IMR-90 (cell line): Measurements from ENCODE around the gene CCDC150. TPM values are rescaled to one million over a fixed set of nuclear protein-coding genes. Genes with fewer than 3 reads are reported as not detected.

Experiments used
- ATAC-seq: fragments of 200-7000 bp; cut with Tn5 transposase; 2 replicates; pipeline ENCODE4 v1.9.1; 2020; ENCODE audit warnings: low read depth, mild to moderate bottlenecking, moderate library complexity
- BruUV-seq: library from RNA; stranded (reverse); fragments of 400-500 nt; replicated peaks from 2 replicates; lab custom pipeline; 2021; lab: Mats Ljungman, UMichigan
- CTCF ChIA-PET: fragments of 300-600 bp; formaldehyde crosslinking; extraction: SDS; loops from one replicate; lab custom pipeline; 2021; ENCODE audit warnings: antibody characterized with exemption; lab: Yijun Ruan, JAX
- POLR2A ChIA-PET: fragments of 300-600 bp; sonication (Branson Sonifier 250); formaldehyde crosslinking; loops from one replicate; lab custom pipeline; 2022; ENCODE audit warnings: antibody characterized with exemption; ENCODE audit not compliant: unreplicated experiment; lab: Charles Lee
- DNase-seq: peaks from one replicate; pipeline ENCODE4 v3.0.0; 2013
- H2AFZ ChIP-seq: replicated peaks from 2 replicates; pipeline ENCODE3; 2013; ENCODE audit warnings: low read length, mild to moderate bottlenecking; ENCODE audit not compliant: poor library complexity
- H2AK5ac ChIP-seq: 2 replicates; pipeline ENCODE4 v1.6.1; 2013; ENCODE audit warnings: low read depth, low read length, inconsistent platforms
- H2AK9ac ChIP-seq: replicated peaks from 2 replicates; pipeline ENCODE3; 2013; ENCODE audit warnings: mild to moderate bottlenecking, low read depth, low read length, moderate library complexity; ENCODE audit not compliant: poor library complexity
- H2BK120ac ChIP-seq: 2 replicates; pipeline ENCODE4 v1.6.1; 2013; ENCODE audit warnings: low read depth, low read length, inconsistent platforms
- H2BK15ac ChIP-seq: 3 replicates; pipeline ENCODE4 v1.6.1; 2013; ENCODE audit warnings: low read depth, low read length, inconsistent platforms
- H2BK20ac ChIP-seq: 2 replicates; pipeline ENCODE4 v1.6.1; 2013; ENCODE audit warnings: low read depth, mild to moderate bottlenecking, inconsistent platforms, low read length, moderate library complexity
- H2BK5ac ChIP-seq: 2 replicates; pipeline ENCODE4 v1.6.1; 2013; ENCODE audit warnings: mild to moderate bottlenecking, low read depth, low read length, inconsistent platforms; ENCODE audit not compliant: poor library complexity, severe bottlenecking
- H3K14ac ChIP-seq: replicated peaks from 2 replicates; pipeline ENCODE4 v1.6.1; 2013; ENCODE audit warnings: low read depth, low read length, inconsistent platforms
- H3K18ac ChIP-seq: 2 replicates; pipeline ENCODE4 v1.6.1; 2013; ENCODE audit warnings: low read depth, low read length, control low read depth
- H3K23ac ChIP-seq: 2 replicates; pipeline ENCODE4 v1.6.1; 2013; ENCODE audit warnings: low read depth, low read length, inconsistent platforms
- H3K27ac ChIP-seq: 2 replicates; pipeline ENCODE4 v1.5.1; 2013; ENCODE audit warnings: mild to moderate bottlenecking, control low read depth, low read length; ENCODE audit not compliant: insufficient read depth
- H3K27me3 ChIP-seq: 2 replicates; pipeline ENCODE4 v1.6.1; 2013; ENCODE audit warnings: low read length; ENCODE audit not compliant: control insufficient read depth, insufficient read depth
- H3K36me3 ChIP-seq: 2 replicates; pipeline ENCODE4 v1.6.1; 2013; ENCODE audit warnings: low read length, mixed read lengths; ENCODE audit not compliant: control insufficient read depth, insufficient read depth
- H3K4ac ChIP-seq: 2 replicates; pipeline ENCODE4 v1.6.1; 2013; ENCODE audit warnings: low read depth, low read length, inconsistent platforms
- H3K4me1 ChIP-seq: 2 replicates; pipeline ENCODE4 v1.6.1; 2013; ENCODE audit warnings: low read length, mixed read lengths; ENCODE audit not compliant: control insufficient read depth, insufficient read depth
- H3K4me2 ChIP-seq: 2 replicates; pipeline ENCODE4 v1.6.1; 2013; ENCODE audit warnings: low read depth, mild to moderate bottlenecking, control low read depth, low read length, moderate library complexity
- H3K4me3 ChIP-seq: 2 replicates; pipeline ENCODE4 v1.5.1; 2013; ENCODE audit warnings: low read depth, mild to moderate bottlenecking, control low read depth, low read length, moderate library complexity; ENCODE audit not compliant: insufficient read depth
- H3K56ac ChIP-seq: 2 replicates; pipeline ENCODE4 v1.6.1; 2013; ENCODE audit warnings: low read length, inconsistent platforms; ENCODE audit not compliant: insufficient read depth; ENCODE audit errors: extremely low read depth
- H3K79me1 ChIP-seq, 2 experiments: 2 replicates each; pipeline ENCODE4 v1.6.1; 2013; ENCODE audit warnings: low read length in 2 of 2, inconsistent platforms in 1 of 2, low read depth in 1 of 2
- H3K9ac ChIP-seq: 2 replicates; pipeline ENCODE4 v1.6.1; 2013; ENCODE audit warnings: low read depth, low read length, control low read depth
- H3K9me1 ChIP-seq: 2 replicates; pipeline ENCODE4 v1.6.1; 2013; ENCODE audit warnings: low read length, inconsistent platforms; ENCODE audit not compliant: insufficient read depth
- H3K9me3 ChIP-seq: 2 replicates; pipeline ENCODE4 v1.6.1; 2013; ENCODE audit warnings: low read length; ENCODE audit not compliant: control insufficient read depth, insufficient read depth
- H4K20me1 ChIP-seq: 2 replicates; pipeline ENCODE4 v1.6.1; 2013; ENCODE audit warnings: low read length, inconsistent platforms; ENCODE audit not compliant: insufficient read depth
- H4K5ac ChIP-seq: 2 replicates; pipeline ENCODE4 v1.6.1; 2013; ENCODE audit warnings: mild to moderate bottlenecking, low read depth, low read length, control low read depth
- H4K8ac ChIP-seq, 2 experiments: 2 replicates each; pipeline ENCODE4 v1.6.1; 2013; ENCODE audit warnings: low read depth in 2 of 2, low read length in 2 of 2, control low read depth in 1 of 2, inconsistent platforms in 1 of 2
- H4K91ac ChIP-seq: 2 replicates; pipeline ENCODE4 v1.6.1; 2013; ENCODE audit warnings: low read depth, low read length, inconsistent platforms; ENCODE audit not compliant: insufficient read depth
- CHD1 ChIP-seq: IDR thresholded peaks from 2 replicates; pipeline ENCODE4 v1.6.1; 2012; ENCODE audit warnings: low read depth, low read length, improper control_type of control experiment
- ELK1 ChIP-seq: fragments of 150-350 bp; IDR thresholded peaks from 2 replicates; pipeline ENCODE4 v1.6.1; 2016; ENCODE audit warnings: low read depth, mild to moderate bottlenecking, low read length, moderate library complexity, borderline replicate concordance
- POLR2A ChIP-seq: IDR thresholded peaks from 2 replicates; pipeline ENCODE4 v1.6.1; 2012; ENCODE audit warnings: mild to moderate bottlenecking, low read depth, low read length
- WGBS, 2 experiments: methylation state at CpG; one replicate each; pipeline versions ENCODE4 v1.1.5 to v1.1.7; 2013; ENCODE audit warnings: missing lambda C conversion rate in 2 of 2; ENCODE audit not compliant: insufficient read length in 1 of 2; ENCODE audit errors: extremely low coverage in 2 of 2; 5-methylcytosine and 5-hydroxymethylcytosine counted together
- dilution Hi-C: fragments of 300-500 bp; cut with HindIII; formaldehyde crosslinking; loops from one replicate; pipeline ENCODE4 v1.14.3; 2018; ENCODE audit warnings: low sequenced_read_pairs; ENCODE audit not compliant: unreplicated experiment
- in situ Hi-C: fragments of 300-500 bp; cut with MboI; formaldehyde crosslinking; loops from 3 replicates; pipeline ENCODE4 v1.14.3; 2019; ENCODE audit warnings: low sequenced_read_pairs, inconsistent platforms, mixed read lengths
- intact Hi-C: fragments of 100-400 bp; cut with micrococcal nuclease; formaldehyde crosslinking; loops from 2 replicates; pipeline ENCODE4 v1.10.0; 2022
- polyA plus RNA-seq, 3 experiments: library from polyadenylated mRNA; depleted of rRNA; stranded (reverse); fragments of >200 nt; gene quantifications; 2 replicates each; pipeline ENCODE4 v1.2.3, GENCODE V29; 2012; ENCODE audit warnings: low replicate concordance in 1 of 3
- total RNA-seq: library from RNA; depleted of rRNA; stranded (reverse); fragments of >200 nt; gene quantifications from 2 replicates; pipeline ENCODE4 v1.2.3, GENCODE V29; 2012

The CCDC150 gene
- total and polyA plus RNA-seq, 2 of the 4 experiments (the other 2 are of a cell fraction), result 3.8 to 4.3 TPM

GRCh38 chr2:196597531-196597930 lies 42.0 kb upstream of the CCDC150 start:
- H3K23ac ChIP-seq, result no peak overlapping the region
- ChIA-PET CTCF (no interaction called here), POLR2A (no interaction called here)
- peak; percentile 20 for DNase-seq
- intact Hi-C loops (no loop called here), dilution Hi-C loops (no loop called here), in situ Hi-C loops (no loop called here)
- no peak overlapping the region for H2BK20ac ChIP-seq
- no peak overlapping the region for H3K27ac ChIP-seq
- H3K4me3 ChIP-seq, result no peak overlapping the region
- no peak for TF ChIP-seq ELK1
- no peak for TF ChIP-seq CHD1
- no peak for TF ChIP-seq POLR2A
- H4K91ac ChIP-seq, result no peak overlapping the region
- no peaks in the 10 kb centered on the region for H3K27me3 ChIP-seq
- no peak overlapping the region for H3K4ac ChIP-seq
- no peaks in the 10 kb centered on the region for H4K20me1 ChIP-seq
- peaks cover 15% of the 10 kb centered on the region for H3K9me1 ChIP-seq
- peaks cover 0 to 4% of the 10 kb centered on the region in 2 experiments; a peak in 3 of 4 replicates for H3K79me1 ChIP-seq
- H2BK15ac ChIP-seq, result no peak overlapping the region
- H2BK120ac ChIP-seq, result no peak overlapping the region
- H3K14ac ChIP-seq, result no peak overlapping the region
- H2AK5ac ChIP-seq, result no peak overlapping the region
- H2BK5ac ChIP-seq, result no peak overlapping the region
- H3K9ac ChIP-seq, result no peak overlapping the region
- H3K18ac ChIP-seq, result no peak overlapping the region
- ATAC-seq, result no peak
- peaks cover 5% of the 10 kb centered on the region for H3K4me1 ChIP-seq
- H4K5ac ChIP-seq, result no peak overlapping the region
- no peak overlapping the region for H3K4me2 ChIP-seq
- no peaks in the 10 kb centered on the region for H3K36me3 ChIP-seq
- no peak overlapping the region for H4K8ac ChIP-seq
- BruUV-seq, result no TSS peak
- H3K56ac ChIP-seq, result no peak overlapping the region
- H3K9me3 ChIP-seq, result no peaks in the 10 kb centered on the region
- H2AFZ ChIP-seq, result no peak overlapping the region
- H2AK9ac ChIP-seq, result no peak overlapping the region
- WGBS, 2 experiments, result no CpG with 5 or more reads among the region's 6 CpGs
